Endothelial cell of umbilical vein (primary cell): ENCODE results near the gene TIPARP. TPM values are rescaled to one million over a fixed set of nuclear protein-coding genes. Genes with fewer than 3 reads are reported as not detected.

Source experiments
- BruUV-seq: library from RNA; stranded (reverse); fragments of 400-500 nt; replicated peaks from 2 replicates; lab custom pipeline; 2021; lab: Mats Ljungman, UMichigan
- CTCF ChIA-PET: fragments of 300-600, 350-600 bp; sonication (Branson Sonifier 250); formaldehyde crosslinking; loops from one replicate; lab custom pipeline; 2021; ENCODE audit warnings: antibody characterized with exemption, inconsistent platforms; lab: Charles Lee
- POLR2A ChIA-PET: fragments of 300-600, 350-600 bp; sonication (Branson Sonifier 250); formaldehyde crosslinking; loops from one replicate; lab custom pipeline; 2021; ENCODE audit warnings: antibody characterized with exemption, inconsistent platforms; lab: Charles Lee
- DNase-seq: peaks from one replicate; pipeline ENCODE4 v3.0.0-alpha.2; 2011; ENCODE audit warnings: low read depth, low spot score
- FAIRE-seq: peaks from 2 replicates; lab custom pipeline; 2011; peaks lifted over from hg19 to GRCh38; lab: Jason Lieb, UNC
- H2AFZ ChIP-seq: 2 replicates; pipeline ENCODE4 v1.6.0; 2012; ENCODE audit warnings: low read depth, low read length, control low read depth, inconsistent platforms
- H3K27ac ChIP-seq: 2 replicates; pipeline ENCODE4 v1.5.1; 2011; ENCODE audit warnings: low read depth, mild to moderate bottlenecking, control low read depth, low read length, moderate library complexity; ENCODE audit not compliant: insufficient read depth
- H3K27me3 ChIP-seq, 2 experiments: 2 replicates each; pipeline versions ENCODE4 v1.6.0 to v1.6.1; 2011; ENCODE audit warnings: low read length in 2 of 2, mixed read lengths in 1 of 2; ENCODE audit not compliant: control insufficient read depth in 2 of 2, insufficient read depth in 2 of 2
- H3K36me3 ChIP-seq, 2 experiments: 2 replicates in 1 of 2; 3 replicates in 1 of 2; pipeline ENCODE4 v1.5.1; 2011; ENCODE audit warnings: low read length in 2 of 2, mild to moderate bottlenecking in 1 of 2, moderate library complexity in 1 of 2; ENCODE audit not compliant: control insufficient read depth in 2 of 2, insufficient read depth in 2 of 2; ENCODE audit errors: extremely low read depth in 1 of 2
- H3K4me1 ChIP-seq: 3 replicates; pipeline ENCODE4 v1.5.1; 2011; ENCODE audit warnings: mild to moderate bottlenecking, low read length; ENCODE audit not compliant: control insufficient read depth, insufficient read depth; ENCODE audit errors: extremely low read depth
- H3K4me2 ChIP-seq: 2 replicates; pipeline ENCODE4 v1.6.1; 2011; ENCODE audit warnings: low read length, control low read depth, mixed read lengths; ENCODE audit not compliant: insufficient read depth
- H3K4me3 ChIP-seq, 3 experiments: fragments of 200-600 bp in 1 of 3; sonication (generic), shearing (Covaris generic) in 1 of 3; replicated peaks in 1 of 3; 2 replicates each; pipeline ENCODE4 v1.5.1; 2011 to 2016; ENCODE audit warnings: control low read depth in 3 of 3, low read length in 3 of 3, mild to moderate bottlenecking in 2 of 3, inconsistent platforms in 1 of 3, low read depth in 1 of 3, moderate library complexity in 1 of 3; ENCODE audit not compliant: insufficient read depth in 1 of 3
- H3K79me2 ChIP-seq: 2 replicates; pipeline ENCODE4 v1.6.0; 2012; ENCODE audit warnings: low read length, inconsistent platforms; ENCODE audit not compliant: control insufficient read depth, insufficient read depth
- H3K9ac ChIP-seq: replicated peaks from 2 replicates; pipeline ENCODE3; 2011; ENCODE audit warnings: low read length, control low read depth; ENCODE audit not compliant: insufficient read depth; ENCODE audit errors: extremely low read depth
- H3K9me1 ChIP-seq: replicated peaks from 3 replicates; pipeline ENCODE4 v1.6.0; 2011; ENCODE audit warnings: mild to moderate bottlenecking, low read length; ENCODE audit not compliant: control insufficient read depth, insufficient read depth; ENCODE audit errors: extremely low read depth
- H3K9me3 ChIP-seq: replicated peaks from 2 replicates; pipeline ENCODE4 v1.5.1; 2012; ENCODE audit warnings: low read length, inconsistent platforms; ENCODE audit not compliant: control insufficient read depth, insufficient read depth
- H4K20me1 ChIP-seq: replicated peaks from 2 replicates; pipeline ENCODE3; 2011; ENCODE audit warnings: mild to moderate bottlenecking, low read length; ENCODE audit not compliant: control insufficient read depth, insufficient read depth; ENCODE audit errors: extremely low read depth
- FOS ChIP-seq: IDR thresholded peaks from 2 replicates; pipeline ENCODE4 v1.6.1; 2011; ENCODE audit warnings: mild to moderate bottlenecking, low read length, moderate library complexity, borderline replicate concordance; ENCODE audit not compliant: insufficient read depth
- GATA2 ChIP-seq: IDR thresholded peaks from 2 replicates; pipeline ENCODE4 v1.7.0; 2011; ENCODE audit warnings: low read depth, mild to moderate bottlenecking, moderate library complexity, mixed read lengths, low read length; ENCODE audit not compliant: insufficient read length, insufficient read depth
- JUN ChIP-seq: IDR thresholded peaks from 2 replicates; pipeline ENCODE4 v1.6.1; 2011; ENCODE audit warnings: borderline replicate concordance, low read depth; ENCODE audit not compliant: insufficient read length, insufficient read depth
- MAX ChIP-seq: IDR thresholded peaks from 2 replicates; pipeline ENCODE4 v1.6.1; 2011; ENCODE audit not compliant: insufficient read depth, insufficient read length
- MYC ChIP-seq: IDR thresholded peaks from one replicate; pipeline ENCODE4 v1.6.1; 2011; ENCODE audit warnings: mild to moderate bottlenecking, low read depth, low read length
- POLR2A ChIP-seq: IDR thresholded peaks from 2 replicates; pipeline ENCODE4 v1.6.1; 2012; ENCODE audit warnings: low read depth, mild to moderate bottlenecking, control low read depth, low read length
- dilution Hi-C: fragments of 300-500 bp; cut with MboI; formaldehyde crosslinking; loops from one replicate; pipeline ENCODE4 v1.15.0; 2019; ENCODE audit warnings: low sequenced_read_pairs; ENCODE audit not compliant: extremely low pct_ligation_motif_present
- intact Hi-C: fragments of 100-400 bp; cut with micrococcal nuclease; formaldehyde crosslinking; loops from one replicate; pipeline ENCODE4 v1.10.0; 2022
- polyA plus RNA-seq, 4 experiments: library from polyadenylated mRNA; depleted of rRNA in 3 of 4; stranded (reverse) in 3 of 4; unstranded in 1 of 4; fragments of >200 nt; gene quantifications; 2 replicates each; pipeline versions ENCODE4 v1.2.1 to v1.2.3, GENCODE V29; 2011 to 2012; ENCODE audit warnings: missing spikeins in 1 of 4
- total RNA-seq: library from RNA; stranded (reverse); gene quantifications from 2 replicates; pipeline ENCODE4 v1.2.3, GENCODE V29; 2021

The TIPARP gene
- total and polyA plus RNA-seq, 2 donors (not counting 3 experiments of a cell fraction or from before 2014, with no cell fraction given), result 9.1 to 21.2 TPM

GRCh38 chr3:156750191-156750873, 75.9 kb downstream of the TIPARP start:
- Histone ChIP-seq H3K36me3 (no peaks in the 10 kb centered on the region), H4K20me1 (no peaks in the 10 kb centered on the region), H3K9me3 (no peaks in the 10 kb centered on the region), H3K9ac (no peak overlapping the region), H3K4me2 (no peak overlapping the region), H3K27ac (no peak overlapping the region), H3K79me2 (no peaks in the 10 kb centered on the region), H3K4me3 (no peak overlapping the region), H3K4me1 (no peaks in the 10 kb centered on the region), H3K9me1 (no peaks in the 10 kb centered on the region), H3K27me3 (no peaks in the 10 kb centered on the region), H2AFZ (peak overlapping the region; percentile 34)
- peak; percentile 8 for FAIRE-seq
- no peak for TF ChIP-seq FOS
- TF ChIP-seq JUN, result no peak
- TF ChIP-seq POLR2A, result no peak
- TF ChIP-seq MAX, result no peak
- no peak for TF ChIP-seq GATA2
- POLR2A ChIA-PET, result interaction anchor here (1.0 kb wide), 1 partner anchor 11 kb away, joined by 3 read pairs; no protein-coding TSS in a partner anchor
- intact Hi-C loops (no loop called here), dilution Hi-C loops (no loop called here)
- no peak for DNase-seq
- no TSS peak for BruUV-seq
- CTCF ChIA-PET, result interaction anchor here (1.4 to 2.0 kb wide), 3 partner anchors 8 to 96 kb away, joined by 4 to 6 read pairs (median 4); no protein-coding TSS in a partner anchor

- CTCF ChIA-PET, result interaction anchor here (0.9 to 2.0 kb wide), 5 partner anchors 9 to 380 kb away, joined by 3 to 6 read pairs (median 4); no protein-coding TSS in a partner anchor
- H3K27ac ChIP-seq, result no peak overlapping the region
- H3K36me3 ChIP-seq, result no peaks in the 10 kb centered on the region
- no peaks in the 10 kb centered on the region for H3K27me3 ChIP-seq
- no TSS peak for BruUV-seq
- no peaks in the 10 kb centered on the region for H3K4me1 ChIP-seq
- FAIRE-seq, result no peak
- POLR2A ChIA-PET, result interaction anchor here (1.0 kb wide), 1 partner anchor 11 kb away, joined by 3 read pairs; no protein-coding TSS in a partner anchor
- no peak overlapping the region for H3K4me3 ChIP-seq
- TF ChIP-seq POLR2A, result no peak
- TF ChIP-seq MYC, result no peak
- H3K9me3 ChIP-seq, result no peaks in the 10 kb centered on the region
- no peak overlapping the region for H3K9ac ChIP-seq
- intact Hi-C loops (no loop called here), dilution Hi-C loops (no loop called here)
- H3K79me2 ChIP-seq, result no peaks in the 10 kb centered on the region
- no peak for DNase-seq
- H3K4me2 ChIP-seq, result no peak overlapping the region
- peak overlapping the region; percentile 34 for H2AFZ ChIP-seq
- H4K20me1 ChIP-seq, result no peaks in the 10 kb centered on the region
- no peaks in the 10 kb centered on the region for H3K9me1 ChIP-seq
Measured at GRCh38 chr3:156750874-156751245, 76.5 kb downstream of the TIPARP start.
